MCF 10A (cell line): ENCODE results near the gene TIE1. TPM values are rescaled to one million over a fixed set of nuclear protein-coding genes. Genes with fewer than 3 reads are reported as not detected.

ENCODE experiments used
- BruUV-seq: library from RNA; stranded (reverse); fragments of 400-500 nt; replicated peaks from 2 replicates; lab custom pipeline; 2021; lab: Mats Ljungman, UMichigan
- CTCF ChIA-PET: fragments of 300-600 bp; sonication (Branson Sonifier 250); formaldehyde crosslinking; extraction: SDS; loops from one replicate; lab custom pipeline; 2021; ENCODE audit warnings: antibody characterized with exemption, inconsistent platforms; lab: Yijun Ruan, JAX
- POLR2A ChIA-PET: fragments of 300-600, 350-650 bp; sonication (Branson Sonifier 250); formaldehyde crosslinking; extraction: SDS; loops from one replicate; lab custom pipeline; 2020; ENCODE audit warnings: antibody characterized with exemption, inconsistent platforms; lab: Yijun Ruan, JAX
- DNase-seq: peaks from one replicate; pipeline ENCODE4 v3.0.0-alpha.2; 2018; ENCODE audit not compliant: unreplicated experiment
- H3K27ac Mint-ChIP-seq: one replicate; pipeline ENCODE4 v1.8.0; 2022; ENCODE audit warnings: mild to moderate bottlenecking, low read depth, mixed read lengths; ENCODE audit not compliant: unreplicated experiment
- H3K27me3 Mint-ChIP-seq: one replicate; pipeline ENCODE4 v1.8.0; 2022; ENCODE audit warnings: mixed read lengths; ENCODE audit not compliant: insufficient read depth, unreplicated experiment
- H3K36me3 Mint-ChIP-seq: one replicate; pipeline ENCODE4 v1.8.0; 2022; ENCODE audit warnings: mild to moderate bottlenecking, moderate library complexity, mixed read lengths; ENCODE audit not compliant: insufficient read depth, unreplicated experiment
- H3K4me1 Mint-ChIP-seq: one replicate; pipeline ENCODE4 v1.8.0; 2022; ENCODE audit warnings: mixed read lengths; ENCODE audit not compliant: insufficient read depth, unreplicated experiment
- H3K4me3 Mint-ChIP-seq: one replicate; pipeline ENCODE4 v1.8.0; 2022; ENCODE audit warnings: mild to moderate bottlenecking, moderate library complexity, mixed read lengths; ENCODE audit not compliant: unreplicated experiment
- H3K9me3 Mint-ChIP-seq: one replicate; pipeline ENCODE4 v1.8.0; 2022; ENCODE audit warnings: mixed read lengths; ENCODE audit not compliant: unreplicated experiment
- intact Hi-C: fragments of 100-400 bp; cut with micrococcal nuclease; formaldehyde crosslinking; loops from 2 replicates; pipeline ENCODE4 v1.14.1; 2022
- total RNA-seq: library from RNA; stranded (reverse); gene quantifications from 2 replicates; pipeline ENCODE4 v1.2.3, GENCODE V29; 2022
- TF ChIP-seq, protein P1 (sequence below): fragments of 200-600 bp; IDR thresholded peaks from one replicate; pipeline ENCODE4 v1.8.0; 2022; ENCODE audit warnings: antibody characterized with exemption, mild to moderate bottlenecking; ENCODE audit not compliant: unreplicated experiment

The TIE1 gene
- total RNA-seq, 1 experiment from 2014 or later: not detected

DNA sequence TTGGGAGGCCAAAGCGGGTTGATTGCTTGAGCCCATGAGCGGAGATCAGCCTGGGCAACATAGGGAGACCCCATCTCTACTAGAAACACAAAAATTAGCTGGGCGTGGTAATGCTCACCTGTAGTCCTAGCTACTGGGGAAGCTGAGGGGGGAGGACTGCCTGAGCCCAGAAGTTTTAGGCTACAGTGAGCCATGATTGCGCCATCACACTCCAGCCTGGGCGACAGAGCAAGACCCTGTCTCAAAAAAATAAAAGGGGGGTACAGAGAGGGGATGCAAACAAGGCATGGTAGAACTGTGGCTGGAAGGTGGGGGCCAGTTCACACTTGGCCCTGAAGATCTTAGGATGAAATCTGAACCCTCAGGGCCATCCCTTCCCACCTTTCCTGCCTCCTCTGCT lies 14.2 kb upstream of the TIE1 start:
- intact Hi-C loops: no loop called here
- Mint-ChIP-seq H3K27me3 (no peaks in the 10 kb centered on the region), H3K4me1 (peaks cover 5% of the 10 kb centered on the region), H3K27ac (no peak overlapping the region), H3K4me3 (no peak overlapping the region), H3K9me3 (no peaks in the 10 kb centered on the region), H3K36me3 (peaks cover 5% of the 10 kb centered on the region)
- no TSS peak for BruUV-seq
- ChIA-PET CTCF (interaction anchor here (0.9 to 4.3 kb wide), 6 partner anchors 8 to 351 kb away, joined by 3 to 24 read pairs (median 3); no protein-coding TSS in a partner anchor), POLR2A (interaction anchor here (0.5 to 1.2 kb wide), 2 partner anchors 8 to 103 kb away, joined by 3 to 5 read pairs; partner anchors contain the start of gene MED8)
- no peak for DNase-seq
- TF ChIP-seq, protein P1, sequence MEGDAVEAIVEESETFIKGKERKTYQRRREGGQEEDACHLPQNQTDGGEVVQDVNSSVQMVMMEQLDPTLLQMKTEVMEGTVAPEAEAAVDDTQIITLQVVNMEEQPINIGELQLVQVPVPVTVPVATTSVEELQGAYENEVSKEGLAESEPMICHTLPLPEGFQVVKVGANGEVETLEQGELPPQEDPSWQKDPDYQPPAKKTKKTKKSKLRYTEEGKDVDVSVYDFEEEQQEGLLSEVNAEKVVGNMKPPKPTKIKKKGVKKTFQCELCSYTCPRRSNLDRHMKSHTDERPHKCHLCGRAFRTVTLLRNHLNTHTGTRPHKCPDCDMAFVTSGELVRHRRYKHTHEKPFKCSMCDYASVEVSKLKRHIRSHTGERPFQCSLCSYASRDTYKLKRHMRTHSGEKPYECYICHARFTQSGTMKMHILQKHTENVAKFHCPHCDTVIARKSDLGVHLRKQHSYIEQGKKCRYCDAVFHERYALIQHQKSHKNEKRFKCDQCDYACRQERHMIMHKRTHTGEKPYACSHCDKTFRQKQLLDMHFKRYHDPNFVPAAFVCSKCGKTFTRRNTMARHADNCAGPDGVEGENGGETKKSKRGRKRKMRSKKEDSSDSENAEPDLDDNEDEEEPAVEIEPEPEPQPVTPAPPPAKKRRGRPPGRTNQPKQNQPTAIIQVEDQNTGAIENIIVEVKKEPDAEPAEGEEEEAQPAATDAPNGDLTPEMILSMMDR: no peak

DNA sequence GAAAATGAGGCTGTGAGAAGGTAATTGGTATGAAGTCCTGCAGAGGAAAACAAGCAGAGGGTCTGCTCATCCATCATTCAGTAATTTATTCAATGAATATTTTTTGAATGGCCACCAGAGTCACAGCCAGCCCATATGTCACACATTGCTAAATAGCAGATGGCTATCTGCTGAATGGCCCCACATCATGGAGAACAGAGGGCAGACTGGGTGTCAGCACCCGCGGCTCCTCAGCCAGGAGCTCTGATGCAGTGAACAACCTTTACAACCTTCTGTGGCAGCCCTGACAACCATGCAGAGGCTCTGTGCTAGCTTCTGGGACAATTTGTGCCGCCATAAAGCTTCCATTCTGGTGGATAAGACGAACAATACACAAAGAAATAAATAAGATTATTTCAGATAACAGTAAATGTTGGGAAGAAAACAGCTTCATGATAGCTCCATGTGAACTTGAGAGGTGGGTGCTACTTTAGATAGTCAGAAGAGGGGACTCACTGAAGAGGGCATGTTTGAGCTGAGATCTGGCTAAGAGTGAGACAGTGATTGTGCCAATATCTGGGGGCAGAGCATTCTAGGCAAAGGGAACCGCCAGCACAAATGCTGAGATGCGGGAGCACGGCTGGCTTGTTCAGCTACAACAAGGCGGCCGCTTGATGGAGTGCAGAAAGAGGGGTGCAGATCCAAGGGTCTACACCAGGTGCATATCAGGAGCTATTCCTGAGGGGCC lies 12.6 kb upstream of the TIE1 start:
- no peak overlapping the region for H3K27ac Mint-ChIP-seq
- DNase-seq: no peak
- H3K4me1 Mint-ChIP-seq: peaks cover 5% of the 10 kb centered on the region
- TF ChIP-seq, protein P1: no peak
- no peaks in the 10 kb centered on the region for H3K27me3 Mint-ChIP-seq
- intact Hi-C loops: no loop called here
- H3K4me3 Mint-ChIP-seq: no peak overlapping the region
- H3K9me3 Mint-ChIP-seq: no peaks in the 10 kb centered on the region
- ChIA-PET CTCF (interaction anchor here (0.6 to 0.7 kb wide), 4 partner anchors 56 to 1565 kb away, joined by 3 read pairs; no protein-coding TSS in a partner anchor), POLR2A (no interaction called here)
- no peaks in the 10 kb centered on the region for H3K36me3 Mint-ChIP-seq
- BruUV-seq: no TSS peak

DNA sequence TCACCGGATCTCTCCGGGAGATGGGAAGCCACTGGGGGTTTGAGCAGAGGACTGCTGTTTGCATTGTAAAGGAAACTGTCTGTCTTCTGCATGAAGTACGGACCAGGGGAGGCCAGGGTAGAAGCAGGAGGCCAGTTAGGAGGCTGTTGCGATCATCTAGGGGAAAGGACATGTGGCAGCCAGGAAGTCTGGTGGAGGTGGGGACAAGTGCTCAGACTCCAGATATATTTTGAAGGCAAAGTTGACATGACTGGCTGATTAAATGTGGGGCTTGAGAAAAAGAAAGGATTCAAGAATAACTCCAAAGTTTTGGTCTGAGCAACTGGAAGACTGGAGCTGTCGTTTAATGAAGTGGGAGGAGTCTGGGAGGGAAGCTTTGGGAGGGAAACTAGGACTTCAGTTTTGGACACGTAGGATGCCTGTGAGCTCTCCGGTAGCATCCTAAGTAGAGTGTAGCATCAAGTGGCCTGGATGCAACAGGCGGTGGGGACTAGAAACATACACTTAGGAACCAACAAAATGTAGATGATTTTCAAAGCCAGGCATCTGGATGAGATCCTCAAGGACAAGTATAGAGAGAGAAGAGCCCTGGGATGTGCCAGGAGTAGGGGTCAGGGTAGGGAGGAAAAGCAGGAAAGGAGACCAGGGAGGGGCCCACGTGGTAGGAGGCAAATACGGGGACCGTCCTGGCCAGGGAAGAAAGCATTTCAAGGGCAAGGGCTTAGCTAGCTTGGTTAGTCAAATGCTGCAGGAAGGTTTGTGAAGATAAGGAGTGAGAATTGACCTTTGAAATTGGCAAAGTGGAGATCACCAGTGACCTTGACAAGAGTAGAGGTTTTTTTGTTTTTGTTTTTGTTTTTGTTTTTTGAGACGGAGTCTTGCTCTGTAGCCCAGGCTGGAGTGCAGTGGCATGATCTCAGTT lies 11.7 kb upstream of the TIE1 start:
- no peak overlapping the region for H3K27ac Mint-ChIP-seq
- POLR2A ChIA-PET: no interaction called here
- peaks cover 5% of the 10 kb centered on the region for H3K4me1 Mint-ChIP-seq
- H3K36me3 Mint-ChIP-seq: no peaks in the 10 kb centered on the region
- no TSS peak for BruUV-seq
- no peaks in the 10 kb centered on the region for H3K9me3 Mint-ChIP-seq
- H3K27me3 Mint-ChIP-seq: no peaks in the 10 kb centered on the region
- intact Hi-C loops: no loop called here
- TF ChIP-seq, protein P1: no peak
- no peak for DNase-seq
- CTCF ChIA-PET: interaction anchor here (0.6 to 0.7 kb wide), 3 partner anchors 55 to 218 kb away, joined by 3 read pairs; no protein-coding TSS in a partner anchor
- H3K4me3 Mint-ChIP-seq: no peak overlapping the region

DNA sequence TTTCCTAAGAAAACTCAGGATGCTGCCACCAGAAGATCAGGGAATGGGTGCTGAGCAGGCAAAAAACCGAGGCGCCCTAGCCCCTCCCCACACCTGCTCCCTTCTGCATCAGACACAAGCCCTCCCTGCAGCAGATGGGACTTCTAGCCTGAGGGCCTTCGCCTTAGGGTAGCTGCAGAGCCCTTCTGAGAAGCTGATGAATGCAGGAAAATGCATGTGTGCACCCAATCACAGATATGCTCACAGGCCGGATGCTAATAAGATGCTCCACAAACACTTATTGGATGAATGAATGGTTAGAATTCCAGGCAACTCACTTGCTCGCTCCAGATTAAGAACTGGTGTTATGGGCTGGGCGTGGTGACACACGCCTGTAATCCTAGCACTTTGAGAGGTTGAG lies 8.6 kb upstream of the TIE1 start:
- intact Hi-C loops: no loop called here
- Mint-ChIP-seq H3K27me3 (no peaks in the 10 kb centered on the region), H3K9me3 (no peaks in the 10 kb centered on the region), H3K27ac (no peak overlapping the region), H3K4me3 (no peak overlapping the region), H3K4me1 (no peaks in the 10 kb centered on the region), H3K36me3 (no peaks in the 10 kb centered on the region)
- TF ChIP-seq, protein P1: no peak
- no TSS peak for BruUV-seq
- ChIA-PET CTCF (interaction anchor here (1.3 kb wide), 1 partner anchor 12 kb away, joined by 5 read pairs; no protein-coding TSS in a partner anchor), POLR2A (interaction anchor here (0.8 to 1.1 kb wide), 2 partner anchors 11 to 67 kb away, joined by 3 read pairs; partner anchors contain the start of gene CDC20)
- DNase-seq: no peak
